Body of pancreas (tissue), 4 donors: ENCODE measurements around the gene HEATR5B. TPM values are rescaled to one million over a fixed set of nuclear protein-coding genes. Genes with fewer than 3 reads are reported as not detected.

Source experiments
- ATAC-seq: fragments of 150-250 bp; one replicate; pipeline ENCODE4 v1.9.1; 2016
- DNase-seq, 4 donors: peaks; one replicate each; pipeline ENCODE4 v3.0.0-alpha.2; 2019
- H3K27ac ChIP-seq, 4 donors: fragments of 200-600 bp; sonication (generic); 1 replicate in 3 of 4; 2 replicates in 1 of 4; pipeline versions ENCODE4 v1.5.1 to v1.6.1; 2016 to 2019; ENCODE audit warnings: mild to moderate bottlenecking in 1 of 4, mixed read lengths in 1 of 4, moderate library complexity in 1 of 4
- H3K27me3 ChIP-seq, 2 donors: fragments of 200-600 bp; sonication (generic); one replicate each; pipeline ENCODE4 v1.6.0; 2016; ENCODE audit warnings: mild to moderate bottlenecking in 1 of 2
- H3K36me3 ChIP-seq, 2 donors: fragments of 200-600 bp; sonication (generic); replicated peaks in 1 of 2; 2 replicates each; pipeline ENCODE4 v1.5.1; 2016; ENCODE audit warnings: low read depth in 2 of 2; ENCODE audit not compliant: insufficient read depth in 1 of 2
- H3K4me1 ChIP-seq: fragments of 200-600 bp; sonication (generic); one replicate; pipeline ENCODE4 v1.6.0; 2016
- H3K4me3 ChIP-seq, 2 donors: fragments of 200-600 bp; sonication (generic); 1 replicate in 1 of 2; 2 replicates in 1 of 2; pipeline ENCODE4 v1.5.1; 2016 to 2019
- H3K9me3 ChIP-seq, 3 donors: fragments of 200-600 bp; sonication (generic); 1 replicate in 2 of 3; 2 replicates in 1 of 3; pipeline ENCODE4 v1.5.1; 2016
- CTCF ChIP-seq, 7 experiments: fragments of 450-650 bp in 4 of 7; fragments of 200-600 bp in 3 of 7; sonication (generic) in 3 of 7; IDR thresholded peaks; one replicate each; pipeline ENCODE4 v1.5.1; 2016 to 2019; ENCODE audit warnings: antibody characterized with exemption in 7 of 7
- POLR2A ChIP-seq, 3 donors: fragments of 450-650 bp; IDR thresholded peaks; one replicate each; pipeline ENCODE4 v1.6.1; 2016; ENCODE audit warnings: antibody characterized with exemption in 3 of 3, mild to moderate bottlenecking in 2 of 3
- WGBS, 2 donors: methylation state at CpG; one replicate each; pipeline ENCODE4 v1.1.5; 2017; 5-methylcytosine and 5-hydroxymethylcytosine counted together
- intact Hi-C: fragments of 100-400 bp; cut with DNase I; formaldehyde crosslinking; loops from one replicate; pipeline ENCODE4 v1.15.1; 2023
- total RNA-seq, 2 donors: library from RNA; depleted of rRNA; stranded (reverse); fragments of >200 nt; gene quantifications; one replicate each; pipeline ENCODE4 v1.1.0, GENCODE V29; 2016

HEATR5B gene
- total RNA-seq, 2 donors from 2014 or later: 44.8 to 51.9 TPM

- H3K36me3 ChIP-seq: peaks cover 0 to 24% of the 10 kb centered on the region in 2 donors
- no peak for TF ChIP-seq CTCF (IDR thresholded peaks at IDR 0.05)
- TF ChIP-seq POLR2A (IDR thresholded peaks at IDR 0.05): no peak
- H3K27me3 ChIP-seq: no peaks in the 10 kb centered on the region
- DNase-seq (no peak), ATAC-seq (no peak)
- H3K9me3 ChIP-seq: no peaks in the 10 kb centered on the region
- H3K4me3 ChIP-seq: no peak overlapping the region
- intact Hi-C loops: no loop called here
- WGBS, 2 donors: 83 to 89% methylated on average over 5 of the region's 5 CpGs
- peak overlapping the region in 2 of 4 donors; percentile 39 to 49 for H3K27ac ChIP-seq
- H3K4me1 ChIP-seq: peaks cover 18% of the 10 kb centered on the region
These were observed 63.0 kb downstream of the HEATR5B start for GRCh38 chr2:37020887-37021796.

GRCh38 chr2:37020212-37020886 lies 63.8 kb downstream of the HEATR5B start:
- Histone ChIP-seq H3K9me3 (no peaks in the 10 kb centered on the region), H3K36me3 (peaks cover 0 to 19% of the 10 kb centered on the region in 2 donors), H3K4me1 (peaks cover 18% of the 10 kb centered on the region), H3K27ac (peak overlapping the region in 1 of 4 donors; percentile 49), H3K4me3 (no peak overlapping the region), H3K27me3 (no peaks in the 10 kb centered on the region)
- TF ChIP-seq POLR2A (IDR thresholded peaks at IDR 0.05) (no peak), CTCF (IDR thresholded peaks at IDR 0.05) (no peak)
- 20 to 24% methylated on average over 5 of the region's 5 CpGs for WGBS, 2 donors
- peak; percentile 71 to 83 (median 75) for DNase-seq
- intact Hi-C loops: no loop called here
- ATAC-seq: peak; percentile 91

GRCh38 chr2:37013315-37013641 lies 70.9 kb downstream of the HEATR5B start:
- peaks cover 11 to 15% of the 10 kb centered on the region in 2 donors for H3K36me3 ChIP-seq
- 86 to 97% methylated on average over 4 of the region's 4 CpGs for WGBS, 2 donors

GRCh38 chr2:37011130-37011529 lies 73.0 kb downstream of the HEATR5B start:
- intact Hi-C loops: no loop called here

More at GRCh38 chr2:37013315-37013641, 70.9 kb downstream of the HEATR5B start:
- no peak for TF ChIP-seq POLR2A (IDR thresholded peaks at IDR 0.05)
- TF ChIP-seq CTCF (IDR thresholded peaks at IDR 0.05): no peak
- DNase-seq: no peak
- intact Hi-C loops: no loop called here
- H3K4me3 ChIP-seq: no peak overlapping the region
- no peaks in the 10 kb centered on the region for H3K9me3 ChIP-seq
- no peaks in the 10 kb centered on the region for H3K27me3 ChIP-seq
- no peaks in the 10 kb centered on the region for H3K4me1 ChIP-seq
- ATAC-seq: no peak
- H3K27ac ChIP-seq: no peak overlapping the region

More at GRCh38 chr2:37011130-37011529, 73.0 kb downstream of the HEATR5B start:
- no peaks in the 10 kb centered on the region for H3K27me3 ChIP-seq
- no peaks in the 10 kb centered on the region for H3K9me3 ChIP-seq
- no peak for ATAC-seq
- H3K36me3 ChIP-seq: peaks cover 11 to 19% of the 10 kb centered on the region in 2 donors
- no peak for TF ChIP-seq POLR2A (IDR thresholded peaks at IDR 0.05)
- TF ChIP-seq CTCF (IDR thresholded peaks at IDR 0.05): no peak
- H3K4me1 ChIP-seq: no peaks in the 10 kb centered on the region
- no peak for DNase-seq
- 77 to 81% methylated on average over 5 of the region's 5 CpGs for WGBS, 2 donors
- H3K27ac ChIP-seq: no peak overlapping the region
- no peak overlapping the region for H3K4me3 ChIP-seq
